Measurements from ENCODE around the gene GAB2.

GAB2 gene

DNA sequence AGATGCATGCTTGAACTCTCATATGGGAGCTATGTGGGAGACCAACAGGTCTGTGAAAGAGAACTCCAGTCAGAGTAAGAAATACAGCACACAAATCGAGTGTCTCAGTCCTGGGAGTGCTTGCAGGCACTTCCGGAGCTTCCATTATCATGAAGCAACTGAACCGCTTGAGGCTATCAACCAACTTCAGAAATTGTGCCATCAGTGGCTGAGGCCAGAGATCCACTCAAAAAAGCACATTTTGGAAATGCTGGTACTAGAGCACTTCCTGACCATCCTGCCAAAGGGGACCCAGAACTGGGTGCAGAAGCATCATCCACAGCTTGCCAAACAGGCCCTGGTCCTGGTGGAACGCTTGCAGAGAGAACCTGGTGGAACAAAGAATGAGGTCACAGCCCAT, 33.4 kb downstream of the GAB2 start:
- no peak for ATAC-seq
- no peak for TF ChIP-seq ZC3H10 (CRISPR knock-in tag; IDR thresholded peaks at IDR 0.05)
- no peak for TF ChIP-seq BACH2 (CRISPR knock-in tag; IDR thresholded peaks at IDR 0.05; ENCODE audit: borderline replicate concordance)
- no peak for TF ChIP-seq SNAI2 (CRISPR knock-in tag; IDR thresholded peaks at IDR 0.05)
- no peak for TF ChIP-seq PPARA (CRISPR knock-in tag; IDR thresholded peaks at IDR 0.05; ENCODE audit: borderline replicate concordance)
- no peak for TF ChIP-seq ZNF565 (CRISPR knock-in tag; conservative IDR thresholded peaks at IDR 0.05; ENCODE audit: low read depth)
- TF ChIP-seq ZNF8 (CRISPR knock-in tag; IDR thresholded peaks at IDR 0.05) = no peak

GRCh38 chr11:78381865-78382264, 35.8 kb downstream of the GAB2 start:
- TF ChIP-seq OSR1 (CRISPR knock-in tag; IDR thresholded peaks at IDR 0.05) = no peak
- ATAC-seq = no peak

- TF ChIP-seq ZC3H10 (CRISPR knock-in tag; IDR thresholded peaks at IDR 0.05) (no peak), PATZ1 (CRISPR knock-in tag; IDR thresholded peaks at IDR 0.05; ENCODE audit: borderline replicate concordance) (no peak), CSDC2 (CRISPR knock-in tag; IDR thresholded peaks at IDR 0.05) (no peak), ARNTL (CRISPR knock-in tag; IDR thresholded peaks at IDR 0.05; ENCODE audit: borderline replicate concordance, low read depth) (no peak), ISL1 (CRISPR knock-in tag; IDR thresholded peaks at IDR 0.05) (peak; percentile 43; the same call in 1 of the 2 replicates), OSR1 (CRISPR knock-in tag; IDR thresholded peaks at IDR 0.05) (no peak)
- peak; percentile 95 for ATAC-seq
These were observed 37.0 kb downstream of the GAB2 start for GRCh38 chr11:78380615-78381051.

- TF ChIP-seq ISL1 (CRISPR knock-in tag; IDR thresholded peaks at IDR 0.05) (no peak), TOX (CRISPR knock-in tag; IDR thresholded peaks at IDR 0.05; ENCODE audit: borderline replicate concordance) (no peak), GLIS3 (CRISPR knock-in tag; IDR thresholded peaks at IDR 0.05) (no peak), ZFP3 (CRISPR knock-in tag; IDR thresholded peaks at IDR 0.05) (no peak), ZNF565 (CRISPR knock-in tag; conservative IDR thresholded peaks at IDR 0.05; ENCODE audit: low read depth) (no peak), ZNF70 (CRISPR knock-in tag; IDR thresholded peaks at IDR 0.05) (no peak), ARNTL (CRISPR knock-in tag; IDR thresholded peaks at IDR 0.05; ENCODE audit: borderline replicate concordance, low read depth) (no peak), SNAI2 (CRISPR knock-in tag; IDR thresholded peaks at IDR 0.05) (no peak), ZFP30 (CRISPR knock-in tag; IDR thresholded peaks at IDR 0.05) (no peak), PATZ1 (CRISPR knock-in tag; IDR thresholded peaks at IDR 0.05; ENCODE audit: borderline replicate concordance) (no peak), RARB (CRISPR knock-in tag; IDR thresholded peaks at IDR 0.05) (no peak)
These were observed 38.5 kb downstream of the GAB2 start for GRCh38 chr11:78379039-78379670.

DNA sequence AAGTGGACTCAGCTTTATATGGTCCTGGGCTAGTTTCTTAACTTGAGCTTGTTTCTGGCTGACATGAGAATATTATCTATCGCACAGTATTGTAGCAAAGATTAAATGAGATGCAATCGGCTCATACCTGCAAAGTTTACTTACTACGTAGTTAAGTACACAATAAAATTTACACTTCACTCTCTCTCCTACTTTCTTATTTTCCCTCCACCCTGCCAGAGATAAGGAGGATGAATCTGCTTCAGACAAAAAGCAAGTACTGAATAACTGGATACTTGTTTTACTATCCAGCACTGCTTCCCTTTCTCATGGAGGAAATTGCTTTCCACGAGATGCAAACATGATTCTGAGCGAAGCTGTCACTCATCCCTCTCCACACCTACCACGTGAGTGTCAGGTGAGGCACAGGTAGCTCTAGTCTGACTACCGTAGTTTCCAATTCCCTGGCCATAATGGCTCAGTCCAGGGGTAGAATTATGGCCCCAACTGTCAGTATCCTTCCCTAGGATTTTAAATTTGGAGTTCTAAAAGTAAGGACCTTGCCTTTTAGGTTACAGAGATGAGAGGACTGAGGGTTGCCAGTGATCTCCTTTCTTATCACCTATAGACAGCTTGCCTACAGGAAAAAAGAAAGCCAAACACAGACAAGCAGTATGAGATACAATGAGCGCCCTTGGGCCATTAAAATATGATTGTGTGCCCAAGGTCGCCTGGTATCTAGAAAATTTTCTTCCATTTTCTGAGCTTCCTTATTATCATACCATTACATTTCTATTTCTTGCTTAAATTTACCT, 39.8 kb downstream of the GAB2 start:
- no peak for ATAC-seq
- TF ChIP-seq OSR1 (CRISPR knock-in tag; IDR thresholded peaks at IDR 0.05) (no peak), ARNTL (CRISPR knock-in tag; IDR thresholded peaks at IDR 0.05; ENCODE audit: borderline replicate concordance, low read depth) (no peak), ZNF8 (CRISPR knock-in tag; IDR thresholded peaks at IDR 0.05) (no peak), ZNF565 (CRISPR knock-in tag; conservative IDR thresholded peaks at IDR 0.05; ENCODE audit: low read depth) (no peak), POU6F1 (CRISPR knock-in tag; IDR thresholded peaks at IDR 0.05; ENCODE audit: borderline replicate concordance, low read depth) (no peak), ZFP3 (CRISPR knock-in tag; IDR thresholded peaks at IDR 0.05) (no peak), TCF4 (CRISPR knock-in tag; IDR thresholded peaks at IDR 0.05; ENCODE audit: borderline replicate concordance) (no peak), SNAI2 (CRISPR knock-in tag; IDR thresholded peaks at IDR 0.05) (no peak), TOX (CRISPR knock-in tag; IDR thresholded peaks at IDR 0.05; ENCODE audit: borderline replicate concordance) (no peak)
- TF ChIP-seq, protein P1, sequence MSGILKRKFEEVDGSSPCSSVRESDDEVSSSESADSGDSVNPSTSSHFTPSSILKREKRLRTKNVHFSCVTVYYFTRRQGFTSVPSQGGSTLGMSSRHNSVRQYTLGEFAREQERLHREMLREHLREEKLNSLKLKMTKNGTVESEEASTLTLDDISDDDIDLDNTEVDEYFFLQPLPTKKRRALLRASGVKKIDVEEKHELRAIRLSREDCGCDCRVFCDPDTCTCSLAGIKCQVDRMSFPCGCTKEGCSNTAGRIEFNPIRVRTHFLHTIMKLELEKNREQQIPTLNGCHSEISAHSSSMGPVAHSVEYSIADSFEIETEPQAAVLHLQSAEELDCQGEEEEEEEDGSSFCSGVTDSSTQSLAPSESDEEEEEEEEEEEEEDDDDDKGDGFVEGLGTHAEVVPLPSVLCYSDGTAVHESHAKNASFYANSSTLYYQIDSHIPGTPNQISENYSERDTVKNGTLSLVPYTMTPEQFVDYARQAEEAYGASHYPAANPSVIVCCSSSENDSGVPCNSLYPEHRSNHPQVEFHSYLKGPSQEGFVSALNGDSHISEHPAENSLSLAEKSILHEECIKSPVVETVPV (CRISPR knock-in tag; IDR thresholded peaks at IDR 0.05) = no peak
- TF ChIP-seq, protein P2, sequence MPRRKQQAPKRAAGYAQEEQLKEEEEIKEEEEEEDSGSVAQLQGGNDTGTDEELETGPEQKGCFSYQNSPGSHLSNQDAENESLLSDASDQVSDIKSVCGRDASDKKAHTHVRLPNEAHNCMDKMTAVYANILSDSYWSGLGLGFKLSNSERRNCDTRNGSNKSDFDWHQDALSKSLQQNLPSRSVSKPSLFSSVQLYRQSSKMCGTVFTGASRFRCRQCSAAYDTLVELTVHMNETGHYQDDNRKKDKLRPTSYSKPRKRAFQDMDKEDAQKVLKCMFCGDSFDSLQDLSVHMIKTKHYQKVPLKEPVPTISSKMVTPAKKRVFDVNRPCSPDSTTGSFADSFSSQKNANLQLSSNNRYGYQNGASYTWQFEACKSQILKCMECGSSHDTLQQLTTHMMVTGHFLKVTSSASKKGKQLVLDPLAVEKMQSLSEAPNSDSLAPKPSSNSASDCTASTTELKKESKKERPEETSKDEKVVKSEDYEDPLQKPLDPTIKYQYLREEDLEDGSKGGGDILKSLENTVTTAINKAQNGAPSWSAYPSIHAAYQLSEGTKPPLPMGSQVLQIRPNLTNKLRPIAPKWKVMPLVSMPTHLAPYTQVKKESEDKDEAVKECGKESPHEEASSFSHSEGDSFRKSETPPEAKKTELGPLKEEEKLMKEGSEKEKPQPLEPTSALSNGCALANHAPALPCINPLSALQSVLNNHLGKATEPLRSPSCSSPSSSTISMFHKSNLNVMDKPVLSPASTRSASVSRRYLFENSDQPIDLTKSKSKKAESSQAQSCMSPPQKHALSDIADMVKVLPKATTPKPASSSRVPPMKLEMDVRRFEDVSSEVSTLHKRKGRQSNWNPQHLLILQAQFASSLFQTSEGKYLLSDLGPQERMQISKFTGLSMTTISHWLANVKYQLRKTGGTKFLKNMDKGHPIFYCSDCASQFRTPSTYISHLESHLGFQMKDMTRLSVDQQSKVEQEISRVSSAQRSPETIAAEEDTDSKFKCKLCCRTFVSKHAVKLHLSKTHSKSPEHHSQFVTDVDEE (CRISPR knock-in tag; IDR thresholded peaks at IDR 0.05) = no peak

More at GRCh38 chr11:78379039-78379670, 38.5 kb downstream of the GAB2 start:
- no peak for ATAC-seq

Measured in SK-N-SH treated with all-trans-retinoic acid at 6 μM for 48 hours (cell line).